Activated naive CD4-positive, alpha-beta T cell treated with anti-CD3 and anti-CD28 coated beads for 36 hours (primary cell): ENCODE data around the gene PARP3. TPM values are rescaled to one million over a fixed set of nuclear protein-coding genes. Genes with fewer than 3 reads are reported as not detected.

ENCODE experiments used
- CTCF ChIA-PET: fragments of 350-600 bp; sonication (Branson Sonifier 250); formaldehyde crosslinking; loops from one replicate; lab custom pipeline; 2021; ENCODE audit warnings: antibody characterized with exemption; lab: Charles Lee
- DNase-seq: peaks from one replicate; pipeline ENCODE4 v3.0.0-alpha.2; 2020
- H3K27ac Mint-ChIP-seq: one replicate; pipeline ENCODE4 v1.8.0; 2021; ENCODE audit warnings: mild to moderate bottlenecking, mixed read lengths
- H3K27me3 Mint-ChIP-seq: one replicate; pipeline ENCODE4 v1.8.0; 2021; ENCODE audit warnings: low read depth, mixed read lengths
- H3K36me3 Mint-ChIP-seq: one replicate; pipeline ENCODE4 v1.8.0; 2021; ENCODE audit warnings: low read depth, mixed read lengths
- H3K4me1 Mint-ChIP-seq: one replicate; pipeline ENCODE4 v1.8.0; 2021; ENCODE audit warnings: low read depth, mixed read lengths
- H3K4me3 Mint-ChIP-seq: one replicate; pipeline ENCODE4 v1.8.0; 2021; ENCODE audit warnings: mild to moderate bottlenecking, moderate library complexity, mixed read lengths
- H3K9me3 Mint-ChIP-seq: one replicate; pipeline ENCODE4 v1.8.0; 2021; ENCODE audit warnings: mixed read lengths
- intact Hi-C: fragments of 100-400 bp; cut with micrococcal nuclease; formaldehyde crosslinking; loops from one replicate; pipeline ENCODE4 v1.15.1; 2023
- total RNA-seq, 2 experiments: library from RNA; stranded (reverse); gene quantifications; one replicate each; pipeline ENCODE4 v1.2.3, GENCODE V29; 2021

PARP3 gene
- total RNA-seq, 2 experiments from 2014 or later, result 10.0 to 11.1 TPM

- CTCF ChIA-PET, result interaction anchor here (0.6 to 1.0 kb wide), 2 partner anchors 209 to 384 kb away, joined by 3 read pairs; no protein-coding TSS in a partner anchor
These were observed 6.0 kb upstream of the PARP3 start for GRCh38 chr3:51935886-51936755.

GRCh38 chr3:51937014-51937413 is 5.1 kb upstream of the PARP3 start:
- intact Hi-C loops, result no loop called here
- Mint-ChIP-seq H3K9me3 (no peaks in the 10 kb centered on the region), H3K27ac (no peak overlapping the region), H3K4me1 (peaks cover 29% of the 10 kb centered on the region), H3K27me3 (no peaks in the 10 kb centered on the region), H3K36me3 (peaks cover 35% of the 10 kb centered on the region), H3K4me3 (no peak overlapping the region)
- DNase-seq, result no peak
- CTCF ChIA-PET, result interaction anchor here (0.6 to 1.0 kb wide), 2 partner anchors 208 to 385 kb away, joined by 3 read pairs; no protein-coding TSS in a partner anchor

More at GRCh38 chr3:51935886-51936755, 6.0 kb upstream of the PARP3 start:
- H3K4me1 Mint-ChIP-seq, result peaks cover 27% of the 10 kb centered on the region
- no peak overlapping the region for H3K27ac Mint-ChIP-seq
- H3K4me3 Mint-ChIP-seq, result no peak overlapping the region
- H3K36me3 Mint-ChIP-seq, result peaks cover 39% of the 10 kb centered on the region
- intact Hi-C loops, result no loop called here
- H3K27me3 Mint-ChIP-seq, result no peaks in the 10 kb centered on the region
- no peaks in the 10 kb centered on the region for H3K9me3 Mint-ChIP-seq
- no peak for DNase-seq

- H3K9me3 Mint-ChIP-seq, result no peaks in the 10 kb centered on the region
- no peak for DNase-seq
- no peaks in the 10 kb centered on the region for H3K27me3 Mint-ChIP-seq
- CTCF ChIA-PET, result no interaction called here
- no peak overlapping the region for H3K4me3 Mint-ChIP-seq
- intact Hi-C loops, result no loop called here
- H3K4me1 Mint-ChIP-seq, result peaks cover 30% of the 10 kb centered on the region
- H3K27ac Mint-ChIP-seq, result no peak overlapping the region
- peaks cover 34% of the 10 kb centered on the region for H3K36me3 Mint-ChIP-seq
These were observed 4.3 kb upstream of the PARP3 start for GRCh38 chr3:51937611-51938450.

GRCh38 chr3:51938780-51939425 is 3.3 kb upstream of the PARP3 start:
- intact Hi-C loops, result no loop called here
- Mint-ChIP-seq H3K9me3 (no peaks in the 10 kb centered on the region), H3K27ac (no peak overlapping the region), H3K4me3 (no peak overlapping the region), H3K4me1 (peaks cover 33% of the 10 kb centered on the region), H3K36me3 (peaks cover 30% of the 10 kb centered on the region), H3K27me3 (no peaks in the 10 kb centered on the region)
- DNase-seq, result no peak
- CTCF ChIA-PET, result no interaction called here

- H3K4me1 Mint-ChIP-seq, result peaks cover 33% of the 10 kb centered on the region
- H3K9me3 Mint-ChIP-seq, result no peaks in the 10 kb centered on the region
- H3K36me3 Mint-ChIP-seq, result peaks cover 25% of the 10 kb centered on the region
- DNase-seq, result no peak
- intact Hi-C loops, result loop anchor here (2.0 to 5.0 kb wide), 3 partner anchors 336 to 550 kb away; partner anchors contain the start of genes DCAF1, RBM15B and WDR82
- peak overlapping the region; percentile 72 for H3K27ac Mint-ChIP-seq
- CTCF ChIA-PET, result interaction anchor here (0.7 to 3.0 kb wide), 10 partner anchors 8 to 1546 kb away, joined by 3 to 27 read pairs (median 4); partner anchors contain the start of genes ABHD14B and ACY1
- H3K27me3 Mint-ChIP-seq, result no peaks in the 10 kb centered on the region
- H3K4me3 Mint-ChIP-seq, result peak overlapping the region; percentile 88
These were observed 1.3 kb upstream of the PARP3 start for GRCh38 chr3:51940648-51941462.

- Mint-ChIP-seq H3K27me3 (no peaks in the 10 kb centered on the region), H3K4me1 (peaks cover 33% of the 10 kb centered on the region), H3K9me3 (no peaks in the 10 kb centered on the region), H3K36me3 (peaks cover 25% of the 10 kb centered on the region), H3K4me3 (peak overlapping the region; percentile 88), H3K27ac (peak overlapping the region; percentile 72)
- DNase-seq, result no peak
- intact Hi-C loops, result loop anchor here (2.0 to 5.0 kb wide), 3 partner anchors 336 to 551 kb away; partner anchors contain the start of genes DCAF1, RBM15B and WDR82
- CTCF ChIA-PET, result interaction anchor here (0.7 to 3.0 kb wide), 10 partner anchors 8 to 1547 kb away, joined by 3 to 27 read pairs (median 4); partner anchors contain the start of genes ABHD14B and ACY1
These were observed 733 bp upstream of the PARP3 start for GRCh38 chr3:51941463-51941797.

GRCh38 chr3:51942603-51943450 is 664 bp downstream of the PARP3 start:
- DNase-seq, result peak; percentile 76
- intact Hi-C loops, result loop anchor here (1.0 to 5.0 kb wide), 12 partner anchors 13 to 441 kb away; partner anchors contain the start of genes ABHD14B, ACY1, ALAS1 and DCAF1
- Mint-ChIP-seq H3K9me3 (no peaks in the 10 kb centered on the region), H3K36me3 (peaks cover 17% of the 10 kb centered on the region), H3K4me1 (peaks cover 33% of the 10 kb centered on the region), H3K27me3 (no peaks in the 10 kb centered on the region), H3K4me3 (peak overlapping the region; percentile 88), H3K27ac (peak overlapping the region; percentile 82)
- CTCF ChIA-PET, result interaction anchor here (0.6 to 3.0 kb wide), 18 partner anchors 9 to 469 kb away, joined by 3 to 27 read pairs (median 4); partner anchors contain the start of genes ABHD14B, ACY1, GPR62 and RPL29

- intact Hi-C loops, result loop anchor here (5.0 kb wide), 2 partner anchors 334 to 441 kb away; partner anchors contain the start of genes DCAF1 and WDR82
- no peak overlapping the region for H3K27ac Mint-ChIP-seq
- CTCF ChIA-PET, result interaction anchor here (0.6 to 3.0 kb wide), 11 partner anchors 11 to 469 kb away, joined by 3 to 27 read pairs (median 5); partner anchors contain the start of genes ABHD14B, ACY1 and GPR62
- H3K27me3 Mint-ChIP-seq, result no peaks in the 10 kb centered on the region
- peak overlapping the region; percentile 88 for H3K4me3 Mint-ChIP-seq
- no peaks in the 10 kb centered on the region for H3K9me3 Mint-ChIP-seq
- no peak for DNase-seq
- H3K36me3 Mint-ChIP-seq, result peaks cover 10% of the 10 kb centered on the region
- peaks cover 28% of the 10 kb centered on the region for H3K4me1 Mint-ChIP-seq
These were observed 1.6 kb downstream of the PARP3 start for GRCh38 chr3:51943451-51944391.

- intact Hi-C loops, result loop anchor here (5.0 kb wide), 2 partner anchors 333 to 442 kb away; partner anchors contain the start of genes DCAF1 and WDR82
- CTCF ChIA-PET, result interaction anchor here (1.1 to 1.8 kb wide), 3 partner anchors 10 to 57 kb away, joined by 3 to 6 read pairs (median 5); partner anchors contain the start of gene GPR62
- peaks cover 5% of the 10 kb centered on the region for H3K36me3 Mint-ChIP-seq
These were observed 2.4 kb downstream of the PARP3 start for GRCh38 chr3:51944451-51945021.

More at GRCh38 chr3:51944451-51945021, 2.4 kb downstream of the PARP3 start:
- DNase-seq, result no peak
- H3K4me1 Mint-ChIP-seq, result peaks cover 21% of the 10 kb centered on the region
- no peak overlapping the region for H3K27ac Mint-ChIP-seq
- H3K27me3 Mint-ChIP-seq, result no peaks in the 10 kb centered on the region
- no peaks in the 10 kb centered on the region for H3K9me3 Mint-ChIP-seq
- H3K4me3 Mint-ChIP-seq, result no peak overlapping the region
